GM12878 (cell line): Measurements from ENCODE around the gene SETBP1. TPM values are rescaled to one million over a fixed set of nuclear protein-coding genes. Genes with fewer than 3 reads are reported as not detected.

ENCODE experiments used
- ATAC-seq: fragments of 200-7000 bp; cut with Tn5 transposase; 3 replicates; pipeline ENCODE4 v1.9.1; 2020; ENCODE audit warnings: mild to moderate bottlenecking, moderate library complexity
- BruUV-seq: library from RNA; stranded (reverse); fragments of 400-500 nt; replicated peaks from 2 replicates; lab custom pipeline; 2021; lab: Mats Ljungman, UMichigan
- CTCF ChIA-PET: fragments of 300-600 bp; sonication (Branson Sonifier 250); formaldehyde crosslinking; extraction: SDS; loops from one replicate; lab custom pipeline; 2021; ENCODE audit warnings: inconsistent platforms; lab: Yijun Ruan, JAX
- POLR2A ChIA-PET: fragments of 350-600 bp; formaldehyde crosslinking; extraction: SDS; loops from one replicate; lab custom pipeline; 2021; ENCODE audit warnings: inconsistent platforms; lab: Charles Lee
- RAD21 ChIA-PET: fragments of 300-600 bp; sonication (Branson Sonifier 250); formaldehyde crosslinking; loops from one replicate; lab custom pipeline; 2023; ENCODE audit warnings: antibody characterized with exemption; ENCODE audit not compliant: unreplicated experiment; lab: Charles Lee
- SMC1A ChIA-PET: fragments of 300-600 bp; sonication (Branson Sonifier 250); formaldehyde crosslinking; loops from one replicate; lab custom pipeline; 2023; ENCODE audit not compliant: unreplicated experiment, uncharacterized antibody; lab: Charles Lee
- DNase-seq: peaks from one replicate; pipeline ENCODE4 v3.0.0-alpha.2; 2011; ENCODE audit warnings: low read depth, low spot score
- FAIRE-seq: peaks from 3 replicates; lab custom pipeline; 2011; peaks lifted over from hg19 to GRCh38; lab: Jason Lieb, UNC
- H2AFZ ChIP-seq: 2 replicates; pipeline ENCODE4 v1.6.0; 2011; ENCODE audit warnings: low read depth, low read length, control low read depth; ENCODE audit not compliant: control insufficient read depth
- H3K27ac ChIP-seq: 2 replicates; pipeline ENCODE4 v1.5.1; 2011; ENCODE audit warnings: control low read depth; ENCODE audit not compliant: control insufficient read depth, insufficient read depth
- H3K27me3 ChIP-seq, 2 experiments: replicated peaks in 1 of 2; 2 replicates each; pipeline versions ENCODE4 v1.6.0 to v1.6.1; 2011; ENCODE audit warnings: low read length in 1 of 2; ENCODE audit not compliant: control insufficient read depth in 2 of 2, insufficient read depth in 2 of 2
- H3K36me3 ChIP-seq, 2 experiments: 2 replicates each; pipeline ENCODE4 v1.5.1; 2011; ENCODE audit warnings: low read length in 1 of 2; ENCODE audit not compliant: control insufficient read depth in 2 of 2, insufficient read depth in 2 of 2
- H3K4me1 ChIP-seq: 2 replicates; pipeline ENCODE4 v1.6.1; 2011; ENCODE audit warnings: mild to moderate bottlenecking, low read length, moderate library complexity, mixed read lengths; ENCODE audit not compliant: control insufficient read depth, insufficient read depth
- H3K4me2 ChIP-seq: 2 replicates; pipeline ENCODE4 v1.6.0; 2011; ENCODE audit warnings: control low read depth; ENCODE audit not compliant: control insufficient read depth, insufficient read depth
- H3K4me3 ChIP-seq: fragments of 200-600 bp; sonication (generic); 2 replicates; pipeline ENCODE4 v1.5.1; 2016
- H3K79me2 ChIP-seq: 2 replicates; pipeline ENCODE4 v1.6.0; 2011; ENCODE audit warnings: low read length; ENCODE audit not compliant: control insufficient read depth, insufficient read depth
- H3K9ac ChIP-seq: 2 replicates; pipeline ENCODE4 v1.8.0; 2011; ENCODE audit warnings: low read length, control low read depth, mixed read lengths; ENCODE audit not compliant: control insufficient read depth, insufficient read depth
- H3K9me3 ChIP-seq: replicated peaks from 3 replicates; pipeline ENCODE4 v1.5.1; 2011; ENCODE audit warnings: mild to moderate bottlenecking, low read length; ENCODE audit not compliant: control insufficient read depth, insufficient read depth
- H4K20me1 ChIP-seq: 2 replicates; pipeline ENCODE4 v1.6.0; 2011; ENCODE audit not compliant: control insufficient read depth, insufficient read depth
- DPF2 ChIP-seq: fragments of 450-650 bp; IDR thresholded peaks from 2 replicates; pipeline ENCODE4 v1.6.1; 2017; ENCODE audit warnings: mild to moderate bottlenecking
- E2F4 ChIP-seq: IDR thresholded peaks from 2 replicates; pipeline ENCODE4 v1.6.1; 2012; ENCODE audit warnings: low read depth, low read length, improper control_type of control experiment
- ESRRA ChIP-seq: IDR thresholded peaks from 2 replicates; pipeline ENCODE4 v1.6.1; 2012; ENCODE audit warnings: mild to moderate bottlenecking, low read length, improper control_type of control experiment
- IRF5 ChIP-seq: fragments of 450-650 bp; IDR thresholded peaks from 2 replicates; pipeline ENCODE4 v1.6.1; 2017; ENCODE audit warnings: borderline replicate concordance
- KDM1A ChIP-seq: fragments of 200-600 bp; sonication (generic); IDR thresholded peaks from 2 replicates; pipeline ENCODE4 v1.6.1; 2016; ENCODE audit warnings: borderline replicate concordance
- MYC ChIP-seq: IDR thresholded peaks from 2 replicates; pipeline ENCODE4 v1.6.1; 2011; ENCODE audit warnings: mild to moderate bottlenecking, low read length, moderate library complexity, inconsistent platforms; ENCODE audit not compliant: insufficient read depth, insufficient replicate concordance, insufficient read length, severe bottlenecking
- NFYB ChIP-seq: IDR thresholded peaks from 2 replicates; pipeline ENCODE4 v1.6.1; 2011; ENCODE audit warnings: low read depth, mild to moderate bottlenecking, low read length, improper control_type of control experiment, moderate library complexity; ENCODE audit not compliant: insufficient read depth
- POLR2AphosphoS2 ChIP-seq: IDR thresholded peaks from 2 replicates; pipeline ENCODE4 v1.6.1; 2011; ENCODE audit warnings: low read depth, mild to moderate bottlenecking, low read length, improper control_type of control experiment, moderate library complexity
- RELB ChIP-seq: fragments of 450-650 bp; IDR thresholded peaks from 2 replicates; pipeline ENCODE4 v1.6.1; 2017; ENCODE audit warnings: low read depth, mild to moderate bottlenecking, moderate library complexity
- SP1 ChIP-seq: IDR thresholded peaks from one replicate; pipeline ENCODE4 v1.6.1; 2011; ENCODE audit warnings: low read depth, low read length
- WGBS: methylation state at CpG from one replicate; pipeline ENCODE4 v1.1.6; 2016; ENCODE audit warnings: low lambda C conversion rate; ENCODE audit not compliant: insufficient replicate concordance, insufficient coverage; ENCODE audit errors: missing lambda C conversion rate; 5-methylcytosine and 5-hydroxymethylcytosine counted together
- in situ Hi-C: fragments of 300-500 bp; cut with MboI; formaldehyde crosslinking; loops from 9 replicates; pipeline ENCODE4 v1.14.3; 2018; ENCODE audit warnings: mixed read lengths
- intact Hi-C: fragments of 100-400 bp; cut with micrococcal nuclease; formaldehyde crosslinking; loops from one replicate; pipeline ENCODE4 v1.14.2; 2022; ENCODE audit not compliant: unreplicated experiment
- polyA plus RNA-seq, 11 experiments: library from polyadenylated mRNA; depleted of rRNA in 4 of 11; unstranded in 6 of 11; stranded (reverse) in 5 of 11; fragments of >200 nt; fragmentation: Nextera tagmentation in 4 of 11; fragmentation: Illumina TruSeq in 1 of 11; extraction: Ambion mirVana in 4 of 11; extraction: Trizol in 1 of 11; gene quantifications; 1 replicate in 1 of 11; 2 replicates in 10 of 11; pipeline versions ENCODE4 v1.2.1 to v1.2.3, GENCODE V29; 2011 to 2016; ENCODE audit warnings: inconsistent platforms in 2 of 11, missing spikeins in 2 of 11, low read depth in 1 of 11
- total RNA-seq, 4 experiments: library from RNA; depleted of rRNA in 3 of 4; stranded (reverse); fragments of >200 nt in 3 of 4; fragmentation: Illumina TruSeq in 1 of 4; extraction: Trizol in 1 of 4; gene quantifications; 2 replicates each; pipeline versions ENCODE4 v1.2.1 to v1.2.3, GENCODE V29; 2013 to 2021
- TF ChIP-seq, protein P1 (sequence below): fragments of 450-650 bp; IDR thresholded peaks from 2 replicates; pipeline ENCODE4 v1.6.1; 2014; ENCODE audit warnings: mild to moderate bottlenecking
- TF ChIP-seq, protein P2 (sequence below): IDR thresholded peaks from 2 replicates; pipeline ENCODE4 v1.6.1; 2011; ENCODE audit warnings: low read depth, low read length, improper control_type of control experiment, borderline replicate concordance
- TF ChIP-seq, protein P3 (sequence below): IDR thresholded peaks from 2 replicates; pipeline ENCODE4 v1.6.1; 2012; ENCODE audit warnings: low read depth, low read length, improper control_type of control experiment
- TF ChIP-seq, protein P4 (sequence below): fragments of 150-350 bp; IDR thresholded peaks from 2 replicates; pipeline ENCODE4 v1.6.1; 2014; ENCODE audit warnings: mild to moderate bottlenecking, low read depth, low read length

The SETBP1 gene
- total and polyA plus RNA-seq, 10 of the 15 experiments (the other 5 are each of a cell fraction or from before 2014, with no cell fraction given), result 0.99 to 29.7 (median 8.3) TPM

- POLR2A ChIA-PET, result interaction anchor here (1.3 kb wide), 2 partner anchors 11 to 72 kb away, joined by 5 to 7 read pairs; no protein-coding TSS in a partner anchor
- RAD21 ChIA-PET, result interaction anchor here (1.0 to 2.9 kb wide), 7 partner anchors 9 to 112 kb away, joined by 3 to 14 read pairs (median 4); no protein-coding TSS in a partner anchor
- BruUV-seq, result no TSS peak
- H3K9me3 ChIP-seq, result no peaks in the 10 kb centered on the region
- no peak for FAIRE-seq
- no peak for DNase-seq
- no peak for ATAC-seq
- no peak overlapping the region for H3K9ac ChIP-seq
- SMC1A ChIA-PET, result interaction anchor here (0.9 to 5.3 kb wide), 16 partner anchors 8 to 165 kb away, joined by 3 to 69 read pairs (median 6); no protein-coding TSS in a partner anchor
- H3K4me3 ChIP-seq, result no peak overlapping the region
- CTCF ChIA-PET, result interaction anchor here (1.3 to 5.5 kb wide), 5 partner anchors 8 to 92 kb away, joined by 3 to 31 read pairs (median 3); no protein-coding TSS in a partner anchor
- H3K79me2 ChIP-seq, result no peaks in the 10 kb centered on the region
- peaks cover 21% of the 10 kb centered on the region for H3K4me1 ChIP-seq
- no peak overlapping the region for H3K27ac ChIP-seq
- no peak overlapping the region for H2AFZ ChIP-seq
- H3K4me2 ChIP-seq, result no peak overlapping the region
- WGBS, result 32% methylated on average over 4 of the region's 4 CpGs
- 0 out of 4 replicates have a peak, but pooled peaks cover 0 to 2% of the 10 kb centered on the region in 2 experiments for H3K36me3 ChIP-seq
- in situ Hi-C loops (no loop called here), intact Hi-C loops (loop anchor here (5.0 kb wide), 1 partner anchor 402 kb away; no protein-coding TSS in a partner anchor)
- no peaks in the 10 kb centered on the region for H3K27me3 ChIP-seq
- H4K20me1 ChIP-seq, result no peaks in the 10 kb centered on the region
- no peak for TF ChIP-seq RELB
- TF ChIP-seq POLR2AphosphoS2, result no peak
- TF ChIP-seq KDM1A, result no peak
- TF ChIP-seq NFYB, result no peak
- TF ChIP-seq, protein P1, sequence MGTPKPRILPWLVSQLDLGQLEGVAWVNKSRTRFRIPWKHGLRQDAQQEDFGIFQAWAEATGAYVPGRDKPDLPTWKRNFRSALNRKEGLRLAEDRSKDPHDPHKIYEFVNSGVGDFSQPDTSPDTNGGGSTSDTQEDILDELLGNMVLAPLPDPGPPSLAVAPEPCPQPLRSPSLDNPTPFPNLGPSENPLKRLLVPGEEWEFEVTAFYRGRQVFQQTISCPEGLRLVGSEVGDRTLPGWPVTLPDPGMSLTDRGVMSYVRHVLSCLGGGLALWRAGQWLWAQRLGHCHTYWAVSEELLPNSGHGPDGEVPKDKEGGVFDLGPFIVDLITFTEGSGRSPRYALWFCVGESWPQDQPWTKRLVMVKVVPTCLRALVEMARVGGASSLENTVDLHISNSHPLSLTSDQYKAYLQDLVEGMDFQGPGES, result no peak
- TF ChIP-seq IRF5, result no peak
- TF ChIP-seq MYC, result no peak
- TF ChIP-seq DPF2, result no peak
- TF ChIP-seq SP1, result no peak
- TF ChIP-seq, protein P2, sequence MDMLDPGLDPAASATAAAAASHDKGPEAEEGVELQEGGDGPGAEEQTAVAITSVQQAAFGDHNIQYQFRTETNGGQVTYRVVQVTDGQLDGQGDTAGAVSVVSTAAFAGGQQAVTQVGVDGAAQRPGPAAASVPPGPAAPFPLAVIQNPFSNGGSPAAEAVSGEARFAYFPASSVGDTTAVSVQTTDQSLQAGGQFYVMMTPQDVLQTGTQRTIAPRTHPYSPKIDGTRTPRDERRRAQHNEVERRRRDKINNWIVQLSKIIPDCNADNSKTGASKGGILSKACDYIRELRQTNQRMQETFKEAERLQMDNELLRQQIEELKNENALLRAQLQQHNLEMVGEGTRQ, result no peak
- TF ChIP-seq, protein P3, sequence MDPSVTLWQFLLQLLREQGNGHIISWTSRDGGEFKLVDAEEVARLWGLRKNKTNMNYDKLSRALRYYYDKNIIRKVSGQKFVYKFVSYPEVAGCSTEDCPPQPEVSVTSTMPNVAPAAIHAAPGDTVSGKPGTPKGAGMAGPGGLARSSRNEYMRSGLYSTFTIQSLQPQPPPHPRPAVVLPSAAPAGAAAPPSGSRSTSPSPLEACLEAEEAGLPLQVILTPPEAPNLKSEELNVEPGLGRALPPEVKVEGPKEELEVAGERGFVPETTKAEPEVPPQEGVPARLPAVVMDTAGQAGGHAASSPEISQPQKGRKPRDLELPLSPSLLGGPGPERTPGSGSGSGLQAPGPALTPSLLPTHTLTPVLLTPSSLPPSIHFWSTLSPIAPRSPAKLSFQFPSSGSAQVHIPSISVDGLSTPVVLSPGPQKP, result no peak
- TF ChIP-seq E2F4, result no peak
- TF ChIP-seq, protein P4, sequence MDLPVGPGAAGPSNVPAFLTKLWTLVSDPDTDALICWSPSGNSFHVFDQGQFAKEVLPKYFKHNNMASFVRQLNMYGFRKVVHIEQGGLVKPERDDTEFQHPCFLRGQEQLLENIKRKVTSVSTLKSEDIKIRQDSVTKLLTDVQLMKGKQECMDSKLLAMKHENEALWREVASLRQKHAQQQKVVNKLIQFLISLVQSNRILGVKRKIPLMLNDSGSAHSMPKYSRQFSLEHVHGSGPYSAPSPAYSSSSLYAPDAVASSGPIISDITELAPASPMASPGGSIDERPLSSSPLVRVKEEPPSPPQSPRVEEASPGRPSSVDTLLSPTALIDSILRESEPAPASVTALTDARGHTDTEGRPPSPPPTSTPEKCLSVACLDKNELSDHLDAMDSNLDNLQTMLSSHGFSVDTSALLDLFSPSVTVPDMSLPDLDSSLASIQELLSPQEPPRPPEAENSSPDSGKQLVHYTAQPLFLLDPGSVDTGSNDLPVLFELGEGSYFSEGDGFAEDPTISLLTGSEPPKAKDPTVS, result no peak
- TF ChIP-seq ESRRA, result no peak
These were observed 114.6 kb downstream of the SETBP1 start for GRCh38 chr18:44795241-44795640.
